SH-SY5Y (cell line): ENCODE results near the gene GRIA2.
A peak's percentile ranks its signal among the peaks of the same experiment; 100 is the strongest.

Experiments used
- GATA2 ChIP-seq: IDR thresholded peaks from 2 replicates; pipeline ENCODE4 v1.6.1; 2011; ENCODE audit warnings: mild to moderate bottlenecking, low read depth, low read length
- GATA3 ChIP-seq: IDR thresholded peaks from 2 replicates; pipeline ENCODE4 v1.6.1; 2011; ENCODE audit warnings: low read depth, mild to moderate bottlenecking, low read length, moderate library complexity

DNA sequence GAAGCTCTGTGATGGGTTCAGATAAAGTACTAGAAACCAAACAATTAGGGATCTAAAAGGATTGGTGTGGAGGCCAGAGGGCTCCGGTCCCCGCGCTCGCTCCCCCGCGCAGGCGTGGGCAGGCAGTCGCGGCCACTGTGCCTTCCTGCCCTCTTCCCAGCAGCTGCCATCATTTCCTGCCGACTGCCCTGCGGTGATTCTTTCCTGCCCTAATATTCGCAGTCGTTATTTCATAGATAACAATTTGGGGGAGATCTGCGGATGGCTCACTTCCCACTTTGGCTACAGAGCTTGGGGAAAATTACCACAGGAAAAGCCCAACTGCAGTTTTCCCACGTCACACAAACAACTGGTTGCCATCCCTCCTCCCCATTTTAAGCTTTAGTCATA is 2.2 kb downstream of the GRIA2 start:
- peak; percentile 24; the same call in 1 of the 2 replicates for TF ChIP-seq GATA2
- no peak for TF ChIP-seq GATA3
